Stimulated activated CD8-positive, alpha-beta memory T cell treated with anti-CD3 and anti-CD28 coated beads, Interleukin-2, amount 100 ng/mL, for 48 hours (primary cell): ENCODE measurements around the gene ERLIN1.

Experiments
- DNase-seq, 2 donors: peaks; one replicate each; pipeline ENCODE4 v3.0.0-alpha.2; 2020; ENCODE audit warnings: low read depth in 2 of 2

ERLIN1 gene

DNA sequence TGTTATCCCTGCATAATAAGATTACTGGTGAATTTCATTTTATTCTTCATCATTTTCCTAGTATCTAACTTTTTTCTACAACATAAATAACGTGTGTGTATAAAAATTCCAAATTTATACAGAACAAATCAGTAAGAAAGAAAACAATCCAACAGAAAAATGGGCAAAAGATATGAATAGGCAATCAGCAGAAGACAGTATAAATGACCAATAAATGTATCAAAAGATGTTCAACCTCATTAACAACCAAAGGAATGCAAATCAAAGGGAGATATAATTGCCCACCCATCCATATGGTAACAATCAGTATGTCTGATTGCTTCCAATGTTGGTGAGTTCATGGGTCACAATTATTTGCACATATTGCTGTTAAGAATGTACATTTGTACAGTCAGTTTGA is 13.5 kb downstream of the ERLIN1 start:
- no peak for DNase-seq

DNA sequence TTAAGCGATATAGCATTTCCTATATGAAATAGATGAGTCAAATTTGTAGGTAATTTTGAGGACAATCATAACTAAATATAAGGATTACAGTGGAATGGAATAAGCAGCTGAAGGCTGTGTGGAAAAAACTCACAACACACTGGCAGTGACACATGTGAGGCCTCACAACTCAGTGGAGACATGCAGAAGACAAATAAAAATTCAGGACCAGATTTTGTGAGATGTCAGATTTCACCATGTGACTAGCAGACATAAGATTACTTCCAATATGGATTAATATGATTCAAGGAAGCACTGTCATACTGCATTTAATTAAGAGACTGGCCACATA is 17.6 kb downstream of the ERLIN1 start:
- DNase-seq: no peak

DNA sequence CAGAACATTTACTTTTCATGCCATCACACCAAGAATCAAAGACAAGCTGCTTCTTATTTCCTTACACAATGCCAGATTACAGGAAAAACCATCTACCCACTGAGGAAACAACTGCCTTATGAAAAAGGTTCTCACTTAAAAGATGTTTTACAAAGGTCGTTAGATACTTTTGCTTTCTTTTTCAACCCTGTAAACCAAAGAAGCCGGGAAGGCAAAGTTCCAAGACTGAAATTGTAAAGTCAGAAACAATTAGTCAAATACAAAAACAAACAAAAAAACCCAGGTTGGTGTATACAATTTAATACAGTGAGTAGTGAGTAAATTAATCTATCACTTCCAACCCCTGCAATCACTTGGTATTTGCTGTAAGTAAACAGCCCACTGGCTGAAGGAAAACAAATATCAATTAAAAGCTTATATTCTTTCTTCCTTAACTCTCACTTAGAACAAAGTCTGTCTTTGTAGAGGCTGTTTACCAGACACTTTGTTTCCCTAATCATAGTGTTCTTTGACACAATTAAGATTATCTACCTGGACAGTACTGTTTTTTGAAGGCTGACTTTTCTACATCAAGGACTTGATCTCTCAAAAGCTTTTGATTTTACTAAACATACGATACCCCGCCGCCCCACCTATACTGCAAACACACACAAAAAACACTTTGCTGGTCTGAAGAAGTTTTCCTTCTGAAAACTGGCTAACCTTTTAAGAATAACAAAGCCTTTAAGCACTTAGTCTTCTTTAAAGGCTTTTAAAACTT is 18.1 kb downstream of the ERLIN1 start:
- DNase-seq: no peak

DNA sequence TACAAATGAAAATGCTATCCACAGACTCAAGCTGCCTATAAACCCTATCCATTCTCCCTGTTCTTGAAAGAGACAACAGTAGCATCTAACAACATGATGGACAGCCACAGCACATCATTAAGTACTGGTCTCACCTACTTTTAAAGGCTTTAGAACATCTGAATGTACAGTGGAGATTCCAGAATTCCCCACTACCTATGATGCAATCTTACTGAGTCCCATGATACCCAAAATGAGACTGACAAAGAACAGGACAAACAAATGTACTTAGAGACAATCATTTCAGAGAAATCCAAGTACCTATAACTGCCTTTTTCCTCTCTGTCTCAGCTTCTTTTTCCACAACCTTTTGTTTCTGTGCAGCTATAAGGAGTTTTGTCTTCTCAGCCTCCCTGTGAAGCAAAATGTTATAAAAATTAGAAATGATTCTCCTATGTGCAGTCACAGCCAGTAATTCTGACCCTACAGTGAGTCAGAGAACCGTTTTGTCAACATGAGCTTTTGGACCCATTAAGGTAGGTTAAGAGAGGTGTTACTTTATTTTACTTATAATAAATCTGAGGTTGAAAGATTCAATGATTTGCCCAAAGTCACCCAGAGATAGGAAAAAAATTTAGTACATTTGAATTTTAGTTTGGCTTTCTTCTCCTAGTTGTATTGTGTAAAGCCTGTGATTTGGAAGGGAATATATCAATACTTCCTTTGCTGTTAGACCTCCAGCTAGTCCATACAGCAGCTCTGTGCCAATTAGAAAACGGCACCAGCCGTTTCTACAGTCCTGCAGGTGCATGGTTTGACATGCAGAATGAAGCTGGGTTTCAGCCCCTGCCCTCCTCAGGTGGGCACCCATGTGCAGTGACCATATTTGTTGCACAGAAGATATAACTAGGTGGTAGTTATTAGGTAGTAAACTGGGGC is 21.9 kb downstream of the ERLIN1 start:
- DNase-seq: no peak

DNA sequence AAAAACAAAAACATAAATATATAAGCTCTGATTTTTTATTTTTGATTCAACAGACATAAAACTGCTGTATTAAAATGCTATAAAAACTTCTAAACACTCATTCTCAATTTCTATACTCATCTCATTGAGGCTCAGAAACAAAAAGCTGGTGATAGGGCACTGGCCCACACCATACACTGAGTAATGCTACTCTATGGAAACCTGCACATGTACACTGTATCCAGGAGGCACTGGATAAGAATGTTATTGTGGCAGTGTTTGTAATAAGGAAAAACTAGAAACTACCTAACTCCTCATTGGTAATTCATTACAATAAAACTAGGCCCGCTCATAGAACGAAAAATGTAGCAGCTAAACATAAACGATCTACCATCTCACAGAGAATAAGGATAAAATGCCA is 23.1 kb downstream of the ERLIN1 start:
- DNase-seq: no peak

DNA sequence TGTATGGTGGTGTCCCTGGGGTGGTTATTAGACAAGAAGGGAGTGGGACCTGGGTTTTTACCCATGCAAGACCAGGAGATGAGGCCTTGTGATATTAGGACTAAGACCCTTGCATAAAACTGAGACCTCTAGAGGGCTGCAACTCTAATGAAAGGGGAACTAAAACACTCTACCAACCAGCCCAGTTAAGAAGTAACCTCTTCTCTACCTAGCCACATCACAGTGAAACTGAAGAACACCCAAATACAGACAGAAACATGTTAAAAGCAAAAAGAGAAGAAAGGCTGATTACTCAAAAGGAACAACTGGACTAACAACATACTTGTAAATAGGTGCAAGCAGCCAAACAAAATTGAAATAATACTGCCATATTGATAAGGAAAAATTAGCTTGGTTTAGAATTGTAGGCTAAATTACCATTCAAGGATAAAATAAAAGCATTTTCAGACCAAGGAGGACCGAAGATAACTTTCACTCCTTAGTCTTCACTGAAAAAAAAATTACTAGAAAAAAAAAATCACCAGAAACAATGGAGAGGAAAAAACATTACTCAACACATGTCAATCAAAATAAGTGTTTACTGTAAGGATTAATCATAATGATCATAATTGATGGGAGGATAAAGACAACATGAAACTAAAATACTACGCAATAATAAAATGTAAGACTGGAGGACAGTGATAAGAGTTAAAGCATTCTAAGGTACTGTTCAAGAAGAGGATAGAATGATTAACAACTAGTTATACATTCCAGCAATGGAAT is 27.6 kb downstream of the ERLIN1 start:
- no peak for DNase-seq

DNA sequence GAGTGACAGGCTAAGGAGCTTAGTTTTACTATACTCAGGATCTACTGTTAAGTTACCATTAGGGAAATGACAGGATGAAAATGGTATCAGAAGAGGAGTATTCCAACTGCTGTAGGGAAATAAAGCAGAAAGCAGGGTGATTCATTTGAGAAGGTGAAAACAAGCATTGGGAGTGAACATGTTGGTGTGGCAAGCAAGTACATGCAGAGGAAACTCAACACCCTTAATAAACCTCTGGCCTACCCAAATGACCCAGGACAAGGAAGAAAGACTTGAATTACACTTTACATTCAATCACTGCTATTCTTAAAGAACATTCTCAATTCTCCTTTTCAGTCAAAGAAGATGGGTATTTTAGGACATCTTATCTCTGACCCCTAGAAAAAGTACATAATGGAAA is 28.7 kb downstream of the ERLIN1 start:
- no peak for DNase-seq

DNA sequence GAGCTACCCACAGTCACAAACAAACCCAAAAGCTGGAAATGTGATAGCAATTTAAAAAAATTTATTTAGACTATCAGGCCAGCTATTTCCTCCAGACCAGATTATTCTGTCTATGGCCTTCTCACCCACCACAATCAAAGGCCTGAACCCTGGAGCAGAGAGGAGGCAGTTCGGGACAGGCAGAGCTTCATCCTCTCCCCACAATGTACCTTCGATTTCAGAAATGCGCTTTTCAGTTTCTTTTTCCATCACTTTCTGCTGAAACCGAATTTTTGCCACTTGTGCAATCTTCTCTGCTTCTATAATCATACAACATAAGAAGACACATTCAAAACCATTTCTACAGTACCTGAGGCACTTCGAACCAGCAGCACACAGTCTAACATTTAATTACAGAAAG is 29.9 kb downstream of the ERLIN1 start:
- DNase-seq: no peak

DNA sequence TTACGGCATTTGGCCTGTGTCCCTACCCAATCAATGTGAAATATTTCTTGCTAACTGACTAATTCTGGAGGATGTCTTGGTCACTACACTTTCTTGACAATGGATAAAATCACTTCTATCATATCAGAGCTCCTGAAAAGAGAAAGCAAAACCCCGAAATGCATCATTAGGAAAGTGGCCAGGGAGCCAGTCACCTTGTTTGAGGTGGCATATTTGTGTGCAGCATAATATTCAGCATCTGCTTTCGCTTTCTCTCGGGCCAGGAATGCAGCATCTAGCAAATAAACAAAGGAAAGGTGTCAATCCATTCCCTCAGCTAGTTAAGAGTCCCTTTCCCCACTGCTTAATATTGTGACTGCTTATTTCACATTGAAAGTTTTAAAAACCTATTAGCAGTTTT is 31.2 kb downstream of the ERLIN1 start:
- no peak for DNase-seq

DNA sequence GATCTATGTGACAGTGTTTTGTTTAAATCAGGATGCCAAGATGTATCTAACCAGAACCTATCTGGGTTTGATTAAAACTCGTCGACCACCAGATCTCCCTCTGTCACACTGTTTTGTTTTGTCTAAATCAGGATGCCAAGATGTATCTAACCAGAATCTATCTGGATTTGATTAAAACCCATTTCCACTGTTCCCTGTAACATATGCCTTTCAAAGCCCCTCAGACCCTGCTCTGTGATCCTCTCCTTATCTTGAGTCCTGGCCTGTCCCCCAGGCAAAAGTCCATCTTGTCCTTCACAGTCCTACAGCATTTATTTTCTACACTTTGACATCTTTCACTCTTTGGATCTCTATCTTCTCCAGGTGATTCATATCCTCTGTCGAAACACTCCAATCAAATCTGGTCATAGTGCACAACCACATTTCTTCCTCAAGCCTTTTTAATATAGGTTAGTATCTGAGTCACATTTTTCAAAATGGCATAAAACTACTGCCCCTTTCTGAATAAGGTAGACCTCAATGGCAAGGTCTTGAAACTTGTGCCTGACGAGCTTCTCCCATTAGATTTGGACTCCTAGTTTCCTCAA is 32.5 kb downstream of the ERLIN1 start:
- no peak for DNase-seq

DNA sequence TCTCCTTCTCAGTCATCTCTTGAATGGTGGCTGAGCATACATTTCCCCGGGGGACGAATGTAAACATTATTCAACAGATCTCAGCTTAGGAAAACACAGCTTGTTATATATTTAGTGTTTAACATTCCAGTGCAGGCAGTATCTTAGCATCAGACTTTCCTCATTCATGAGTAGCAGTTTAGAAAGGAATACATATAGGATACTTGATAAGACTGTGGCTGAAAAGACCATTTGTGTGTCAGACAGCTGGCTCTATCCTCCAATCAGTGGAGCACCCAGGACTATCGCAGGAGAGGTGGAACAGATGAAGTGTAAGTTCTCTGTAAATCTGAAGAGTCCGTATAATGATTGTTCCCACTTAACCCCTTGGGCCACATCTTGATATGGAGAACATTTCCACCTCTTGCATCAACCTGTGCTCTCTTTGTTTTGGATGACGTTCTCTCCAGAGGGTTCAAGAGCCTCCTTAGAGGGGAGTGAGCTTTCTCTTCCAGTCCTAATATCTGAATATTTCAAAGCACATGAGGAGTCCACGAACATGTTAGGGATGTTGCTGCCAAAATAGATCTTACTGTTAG is 34.0 kb downstream of the ERLIN1 start:
- no peak for DNase-seq

DNA sequence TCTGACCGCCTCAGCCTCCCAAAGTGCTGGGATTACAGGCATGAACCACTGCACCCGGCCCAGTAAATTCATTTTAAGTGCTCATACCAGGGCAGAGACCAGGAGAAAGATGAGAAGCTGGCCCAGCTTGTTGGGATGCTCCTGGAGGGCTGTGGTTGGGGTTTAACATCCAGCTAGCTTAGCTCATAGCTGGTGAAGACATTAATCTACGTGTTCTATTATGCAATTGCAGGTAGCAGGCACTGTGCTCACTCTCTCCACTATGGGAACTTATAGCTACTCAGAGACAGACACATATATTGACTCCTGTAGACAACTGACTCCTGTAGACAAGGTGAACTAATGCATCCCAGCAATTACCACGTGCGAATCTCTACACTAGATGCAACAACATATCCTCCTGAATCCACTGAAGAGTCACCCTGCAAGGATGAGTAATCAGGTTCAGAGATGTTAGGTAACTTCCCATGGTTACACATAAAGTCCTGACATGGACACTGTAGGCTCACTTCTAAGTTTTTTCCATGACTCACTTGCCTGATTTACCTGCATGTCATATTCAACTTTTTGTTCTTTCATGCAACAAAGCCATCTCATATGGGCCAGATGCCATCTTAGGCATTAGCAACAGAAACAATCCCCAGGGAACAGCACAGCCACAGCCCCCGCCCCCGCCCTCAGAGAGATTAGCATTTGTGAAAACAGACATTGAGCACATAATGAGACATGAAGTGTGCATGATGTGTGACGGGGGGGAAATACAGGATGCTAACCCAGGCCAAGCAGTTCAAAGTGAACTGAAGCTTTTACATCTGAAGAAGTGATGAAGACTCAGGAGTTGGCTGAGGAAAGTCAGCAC is 37.2 kb downstream of the ERLIN1 start:
- peak in 1 of 2 donors; percentile 26 for DNase-seq

DNA sequence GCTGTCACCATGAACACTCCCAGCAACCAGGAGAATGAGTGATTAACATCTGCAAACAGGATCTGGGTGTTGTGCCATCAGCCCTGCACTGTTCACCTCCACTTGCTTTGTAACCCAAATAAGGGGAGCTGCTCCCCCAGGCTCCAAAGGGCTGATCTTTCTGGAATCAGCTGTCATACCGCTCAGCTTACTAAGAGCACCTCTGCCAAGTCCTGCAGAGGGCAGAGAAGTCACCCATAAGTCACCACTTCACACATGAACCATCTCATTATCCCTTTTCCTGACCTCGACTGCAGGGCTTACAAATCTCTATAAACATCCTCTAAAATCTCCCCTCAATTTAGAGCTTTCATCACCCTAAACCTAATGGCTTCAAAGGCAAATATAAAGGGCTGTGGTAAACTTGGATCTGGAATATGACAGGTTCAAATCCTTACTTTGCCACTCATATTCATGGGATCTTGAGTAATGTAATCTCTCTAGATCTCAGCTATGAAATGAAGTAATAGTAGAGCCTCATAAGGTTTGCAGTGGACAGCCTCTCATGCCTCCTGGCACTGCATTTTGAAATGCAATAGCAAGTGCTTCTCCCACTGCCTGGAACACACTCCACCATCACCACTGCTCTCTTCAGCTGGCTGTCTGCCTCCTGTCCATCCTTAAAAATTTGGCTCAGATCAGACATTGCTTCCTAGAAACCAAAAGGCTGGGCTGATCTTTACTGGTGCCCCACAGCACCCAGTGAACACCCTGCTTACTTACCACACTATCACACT is 38.8 kb downstream of the ERLIN1 start:
- no peak for DNase-seq

DNA sequence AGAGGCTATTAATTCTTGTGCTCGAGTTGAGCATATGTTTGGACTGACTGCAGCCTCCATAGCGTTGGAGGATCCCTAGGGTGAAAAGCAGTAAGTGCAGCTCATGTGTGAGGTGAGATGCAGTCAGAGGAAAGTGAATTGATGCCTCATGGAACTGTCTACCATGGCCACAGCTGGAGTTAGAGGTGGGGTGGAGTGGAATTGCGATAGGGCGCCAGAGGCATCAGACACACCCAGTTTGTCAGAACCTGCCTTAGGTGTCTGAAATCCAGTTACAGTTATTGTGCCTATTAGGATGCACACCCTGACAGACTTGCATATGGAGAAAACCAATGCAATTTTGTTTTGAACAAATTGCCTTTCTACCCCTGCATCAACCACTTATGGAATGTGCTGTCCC is 39.4 kb downstream of the ERLIN1 start:
- DNase-seq: no peak

DNA sequence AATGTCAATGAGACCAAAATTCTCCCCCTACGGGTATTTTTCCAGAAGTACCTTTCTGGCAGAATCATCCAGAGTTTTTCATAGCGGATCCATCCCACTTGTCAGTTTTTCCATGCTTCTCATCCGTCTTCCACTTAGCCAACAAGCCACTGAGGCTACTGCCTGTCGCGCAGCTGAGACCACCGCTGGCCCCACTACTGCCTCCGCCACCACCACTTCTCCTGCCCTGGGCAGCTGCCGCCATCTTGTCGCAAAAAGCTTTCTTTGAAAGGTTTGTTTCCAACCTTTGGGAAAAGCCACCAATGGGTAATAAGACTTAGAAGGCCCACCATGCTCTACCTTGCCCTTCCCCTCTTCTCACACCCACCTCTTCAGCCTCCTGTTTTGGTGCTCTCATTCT is 42.1 kb downstream of the ERLIN1 start:
- no peak for DNase-seq

DNA sequence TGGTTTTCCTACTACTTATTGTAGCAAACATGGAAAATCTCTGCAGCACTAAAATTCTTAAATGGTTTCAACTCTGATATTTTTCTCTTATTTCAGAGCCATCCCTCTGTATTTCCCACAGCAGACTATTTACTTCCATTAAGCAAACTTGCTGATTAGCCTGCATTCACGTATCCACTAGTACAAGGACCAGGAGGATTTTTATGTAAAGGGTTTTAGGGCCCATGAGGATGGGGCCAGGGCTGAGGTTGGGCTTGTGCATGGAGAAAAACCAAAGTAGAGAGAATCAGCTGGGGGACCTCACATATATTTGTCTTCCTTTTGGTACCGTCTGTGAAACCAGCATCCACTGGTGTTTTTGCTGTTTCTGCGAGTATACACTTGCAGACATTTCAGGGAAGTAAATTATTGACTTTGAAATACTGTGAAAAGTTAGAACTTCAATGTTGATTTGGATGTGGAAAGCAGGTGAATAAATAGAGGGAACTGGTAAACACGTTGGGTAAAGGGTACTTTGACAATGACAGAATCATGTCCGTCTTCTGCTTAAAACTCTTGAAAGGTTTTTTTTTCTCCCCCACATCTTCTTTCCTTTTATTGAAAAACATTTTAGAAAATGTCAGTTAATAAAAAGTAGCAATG is 44.3 kb downstream of the ERLIN1 start:
- DNase-seq: no peak

DNA sequence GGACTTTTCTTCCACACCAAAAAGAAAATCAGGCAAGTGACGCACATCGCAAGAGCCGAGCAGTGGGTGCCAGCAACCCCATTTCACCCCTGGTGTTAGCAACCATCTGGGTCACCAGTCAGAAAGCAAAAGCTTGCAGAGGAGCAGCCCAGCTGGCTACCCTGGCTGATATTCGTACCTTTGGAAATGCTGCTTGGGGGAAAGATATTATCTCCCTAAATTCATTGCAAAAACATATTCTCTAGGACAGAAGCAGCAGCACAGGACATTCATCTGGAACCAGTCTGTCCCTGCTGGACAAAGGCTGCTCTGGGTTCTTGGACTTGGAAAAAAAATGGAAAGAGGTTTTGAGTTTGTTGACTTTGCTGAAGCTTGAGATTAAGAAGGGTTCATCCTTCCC is 45.8 kb downstream of the ERLIN1 start:
- no peak for DNase-seq

DNA sequence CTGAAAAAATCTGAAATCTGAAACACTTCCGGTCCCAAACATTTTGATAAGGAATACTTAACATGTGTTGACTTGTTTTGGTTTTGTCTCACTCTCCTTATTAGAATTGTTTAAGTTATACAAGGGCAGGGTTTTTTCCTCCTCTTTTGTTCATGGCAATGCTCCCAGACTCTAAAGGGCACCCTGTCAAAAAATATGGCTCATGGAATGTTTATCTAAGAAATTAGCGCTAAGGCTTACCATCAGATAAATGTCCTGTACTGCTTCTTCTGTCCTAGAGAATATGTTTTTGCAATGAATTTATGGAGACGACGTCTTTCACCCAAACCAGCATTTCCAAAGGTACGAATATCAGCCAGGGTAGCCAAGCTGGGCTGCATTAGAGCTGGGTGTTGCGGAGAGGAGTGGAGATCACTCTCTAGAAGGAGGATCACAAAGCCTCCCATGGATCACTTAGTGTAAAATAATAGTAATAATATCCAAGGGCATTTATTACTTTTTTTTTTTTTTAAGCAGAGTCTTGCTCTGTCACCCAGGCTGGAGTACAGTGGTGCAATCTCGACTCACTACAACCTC is 46.8 kb downstream of the ERLIN1 start:
- no peak for DNase-seq

DNA sequence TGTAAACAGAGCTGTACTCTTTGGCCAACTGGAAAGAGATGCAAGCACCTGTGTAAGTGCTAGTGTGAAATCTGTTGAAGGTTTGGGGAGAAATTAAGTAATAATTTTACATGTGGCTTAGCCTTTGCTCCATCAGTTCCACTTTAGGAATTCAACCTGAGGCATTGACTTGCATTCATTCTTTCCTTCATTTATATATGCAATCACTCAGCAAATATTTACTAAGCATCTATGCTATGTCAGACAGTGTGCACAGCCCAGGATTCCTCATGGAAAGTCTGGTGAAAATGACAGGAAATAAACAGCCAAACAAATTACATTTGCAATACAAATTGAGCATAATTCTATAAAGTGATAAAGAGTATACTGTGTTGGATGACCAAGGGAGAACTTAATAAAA is 50.3 kb downstream of the ERLIN1 start:
- no peak for DNase-seq
